Stimulated activated CD4-positive, alpha-beta T cell treated with anti-CD3 and anti-CD28 coated beads, Interleukin-4, amount 100 ng/mL, for 1 hour (primary cell): ENCODE data around the gene PLCB2.

Experiments used
- DNase-seq: peaks from one replicate; pipeline ENCODE4 v3.0.0-alpha.2; 2020

The PLCB2 gene

GRCh38 chr15:40266828-40267304, 40.9 kb downstream of the PLCB2 start:
- DNase-seq = no peak

- no peak for DNase-seq
These were observed 41.9 kb downstream of the PLCB2 start for GRCh38 chr15:40265875-40266274.

GRCh38 chr15:40265355-40265754, 42.4 kb downstream of the PLCB2 start:
- no peak for DNase-seq

- DNase-seq = no peak
These were observed 43.2 kb downstream of the PLCB2 start for GRCh38 chr15:40264321-40265153.

- DNase-seq = no peak
These were observed 44.5 kb downstream of the PLCB2 start for GRCh38 chr15:40263024-40263754.

GRCh38 chr15:40259021-40259420, 48.7 kb downstream of the PLCB2 start:
- DNase-seq = no peak

GRCh38 chr15:40258544-40258943, 49.2 kb downstream of the PLCB2 start:
- DNase-seq = no peak

GRCh38 chr15:40257656-40258450, 49.9 kb downstream of the PLCB2 start:
- no peak for DNase-seq

- no peak for DNase-seq
These were observed 51.0 kb downstream of the PLCB2 start for GRCh38 chr15:40256638-40257235.

- no peak for DNase-seq
These were observed 52.7 kb downstream of the PLCB2 start for GRCh38 chr15:40255033-40255432.

- DNase-seq = no peak
These were observed 53.3 kb downstream of the PLCB2 start for GRCh38 chr15:40254452-40254851.

GRCh38 chr15:40253167-40253790, 54.5 kb downstream of the PLCB2 start:
- DNase-seq = no peak

- DNase-seq = no peak
These were observed 55.1 kb downstream of the PLCB2 start for GRCh38 chr15:40252438-40253166.

GRCh38 chr15:40252141-40252437, 55.6 kb downstream of the PLCB2 start:
- DNase-seq = no peak

GRCh38 chr15:40251486-40252140, 56.1 kb downstream of the PLCB2 start:
- DNase-seq = no peak

- DNase-seq = no peak
These were observed 56.8 kb downstream of the PLCB2 start for GRCh38 chr15:40250771-40251483.

GRCh38 chr15:40250304-40250656, 57.5 kb downstream of the PLCB2 start:
- no peak for DNase-seq

GRCh38 chr15:40249477-40250303, 58.0 kb downstream of the PLCB2 start:
- DNase-seq = no peak

GRCh38 chr15:40248006-40248783, 59.5 kb downstream of the PLCB2 start:
- no peak for DNase-seq
